Mesenchymal stem cell (in vitro differentiated cells and primary cell): Measurements from ENCODE around the gene TMEM74B.

Source experiments
- DNase-seq: peaks from one replicate; pipeline ENCODE4 v3.0.0-alpha.2; 2013
- H2AFZ ChIP-seq: one replicate; pipeline ENCODE4 v1.6.1; 2013; ENCODE audit warnings: low read depth, mild to moderate bottlenecking, control low read depth, inconsistent platforms, low read length, moderate library complexity
- H2AK5ac ChIP-seq: 2 replicates; pipeline ENCODE4 v1.6.1; 2013; ENCODE audit warnings: low read length, moderate library complexity, mild to moderate bottlenecking, inconsistent platforms; ENCODE audit not compliant: severe bottlenecking
- H2BK120ac ChIP-seq: one replicate; pipeline ENCODE4 v1.6.1; 2013; ENCODE audit warnings: low read depth, mild to moderate bottlenecking, inconsistent platforms, low read length, moderate library complexity
- H2BK12ac ChIP-seq, 2 experiments: one replicate each; pipeline ENCODE4 v1.6.1; 2013; ENCODE audit warnings: inconsistent platforms in 2 of 2, low read length in 2 of 2, mild to moderate bottlenecking in 2 of 2, moderate library complexity in 2 of 2, control low read depth in 1 of 2
- H2BK15ac ChIP-seq: one replicate; pipeline ENCODE4 v1.6.1; 2013; ENCODE audit warnings: mild to moderate bottlenecking, low read depth, inconsistent platforms; ENCODE audit not compliant: poor library complexity, severe bottlenecking
- H2BK5ac ChIP-seq: 2 replicates; pipeline ENCODE4 v1.6.1; 2013; ENCODE audit warnings: low read depth, mild to moderate bottlenecking, low read length, control low read depth, inconsistent platforms; ENCODE audit not compliant: poor library complexity, severe bottlenecking
- H3K14ac ChIP-seq, 2 experiments: one replicate each; pipeline ENCODE4 v1.6.1; 2013; ENCODE audit warnings: inconsistent platforms in 2 of 2, low read length in 2 of 2, control low read depth in 1 of 2, mild to moderate bottlenecking in 1 of 2, moderate library complexity in 1 of 2
- H3K18ac ChIP-seq, 2 experiments: one replicate each; pipeline ENCODE4 v1.6.1; 2013; ENCODE audit warnings: inconsistent platforms in 2 of 2, low read length in 2 of 2, control low read depth in 1 of 2, low read depth in 1 of 2, mild to moderate bottlenecking in 1 of 2
- H3K23ac ChIP-seq, 2 experiments: one replicate each; pipeline ENCODE4 v1.6.1; 2013; ENCODE audit warnings: inconsistent platforms in 2 of 2, low read length in 2 of 2, mild to moderate bottlenecking in 2 of 2, moderate library complexity in 2 of 2, control low read depth in 1 of 2
- H3K27ac ChIP-seq: 2 replicates; pipeline ENCODE4 v1.5.1; 2013; ENCODE audit warnings: mild to moderate bottlenecking, moderate library complexity, low read length, control low read depth, inconsistent platforms; ENCODE audit not compliant: poor library complexity, severe bottlenecking
- H3K27me3 ChIP-seq, 2 experiments: 2 replicates each; pipeline versions ENCODE4 v1.6.1 to v1.7.0; 2013; ENCODE audit warnings: low read length in 2 of 2, mild to moderate bottlenecking in 2 of 2, moderate library complexity in 2 of 2, control low read depth in 1 of 2, inconsistent platforms in 1 of 2; ENCODE audit not compliant: control insufficient read depth in 1 of 2, insufficient read depth in 1 of 2
- H3K36me3 ChIP-seq, 2 experiments: 2 replicates each; pipeline versions ENCODE4 v1.6.1 to v1.7.0; 2013; ENCODE audit warnings: low read length in 2 of 2, control low read depth in 1 of 2, inconsistent platforms in 1 of 2, low read depth in 1 of 2, mild to moderate bottlenecking in 1 of 2; ENCODE audit not compliant: insufficient read depth in 2 of 2, control insufficient read depth in 1 of 2
- H3K4ac ChIP-seq, 2 experiments: one replicate each; pipeline ENCODE4 v1.6.1; 2013; ENCODE audit warnings: inconsistent platforms in 2 of 2, low read length in 2 of 2, mild to moderate bottlenecking in 2 of 2, moderate library complexity in 2 of 2, control low read depth in 1 of 2, low read depth in 1 of 2
- H3K4me1 ChIP-seq: 2 replicates; pipeline ENCODE4 v1.6.1; 2013; ENCODE audit warnings: low read depth, low read length, control low read depth; ENCODE audit not compliant: control insufficient read depth, insufficient read depth
- H3K4me2 ChIP-seq: 2 replicates; pipeline ENCODE4 v1.6.1; 2013; ENCODE audit warnings: low read length, mild to moderate bottlenecking, inconsistent platforms; ENCODE audit not compliant: poor library complexity, severe bottlenecking
- H3K4me3 ChIP-seq, 2 experiments: 2 replicates each; pipeline versions ENCODE4 v1.5.1 to v1.7.0; 2013; ENCODE audit warnings: low read length in 2 of 2, mild to moderate bottlenecking in 2 of 2, control low read depth in 1 of 2, low read depth in 1 of 2; ENCODE audit not compliant: insufficient read depth in 1 of 2
- H3K79me1 ChIP-seq: replicated peaks from 2 replicates; pipeline ENCODE4 v1.6.1; 2013; ENCODE audit warnings: mild to moderate bottlenecking, control low read depth, low read length, inconsistent platforms; ENCODE audit not compliant: poor library complexity, severe bottlenecking
- H3K9ac ChIP-seq: 2 replicates; pipeline ENCODE4 v1.7.0; 2013; ENCODE audit warnings: mild to moderate bottlenecking, low read length, moderate library complexity
- H3K9me3 ChIP-seq: 2 replicates; pipeline ENCODE4 v1.7.0; 2013; ENCODE audit warnings: mild to moderate bottlenecking, low read length; ENCODE audit not compliant: control insufficient read depth
- H4K8ac ChIP-seq: one replicate; pipeline ENCODE4 v1.6.1; 2013; ENCODE audit warnings: inconsistent platforms, mild to moderate bottlenecking, low read length, moderate library complexity
- H4K91ac ChIP-seq: one replicate; pipeline ENCODE4 v1.6.1; 2013; ENCODE audit warnings: mild to moderate bottlenecking, low read length, inconsistent platforms
- WGBS: methylation state at CpG from one replicate; pipeline ENCODE4 v1.1.7; 2013; ENCODE audit warnings: mixed read lengths; 5-methylcytosine and 5-hydroxymethylcytosine counted together

TMEM74B gene

DNA sequence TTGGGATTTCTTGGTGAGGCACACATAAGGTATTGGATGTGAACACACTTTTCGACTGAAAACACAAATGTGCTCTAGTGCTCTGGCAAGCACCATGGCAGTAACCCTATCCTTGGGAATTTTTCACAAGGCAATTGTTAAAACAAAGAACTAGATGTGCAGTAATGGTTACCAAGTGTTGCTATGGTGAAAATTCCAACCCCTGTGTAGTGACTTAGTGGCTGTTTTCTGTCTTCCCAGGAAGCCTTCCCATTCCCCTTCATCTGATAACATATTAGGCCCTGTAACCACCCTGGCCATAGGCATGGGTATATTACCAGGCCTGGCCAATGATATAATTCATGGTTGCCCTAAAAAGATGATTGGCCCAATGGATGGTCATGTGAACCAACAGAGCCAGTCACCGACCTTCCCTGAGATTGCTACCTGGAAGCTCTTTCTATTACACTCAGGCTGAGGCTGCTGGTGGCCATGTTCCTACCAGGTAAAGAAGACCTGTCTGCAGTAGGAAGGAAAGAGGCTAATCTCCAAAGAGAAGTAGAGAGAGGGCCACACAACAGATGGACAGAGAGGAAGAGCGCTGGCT, 22.6 kb upstream of the TMEM74B start:
- 94% methylated on average over 2 of the region's 3 CpGs for WGBS
- peaks cover 49 to 53% of the 10 kb centered on the region in 2 experiments for H3K27me3 ChIP-seq
- H3K9me3 ChIP-seq, result no peaks in the 10 kb centered on the region

DNA sequence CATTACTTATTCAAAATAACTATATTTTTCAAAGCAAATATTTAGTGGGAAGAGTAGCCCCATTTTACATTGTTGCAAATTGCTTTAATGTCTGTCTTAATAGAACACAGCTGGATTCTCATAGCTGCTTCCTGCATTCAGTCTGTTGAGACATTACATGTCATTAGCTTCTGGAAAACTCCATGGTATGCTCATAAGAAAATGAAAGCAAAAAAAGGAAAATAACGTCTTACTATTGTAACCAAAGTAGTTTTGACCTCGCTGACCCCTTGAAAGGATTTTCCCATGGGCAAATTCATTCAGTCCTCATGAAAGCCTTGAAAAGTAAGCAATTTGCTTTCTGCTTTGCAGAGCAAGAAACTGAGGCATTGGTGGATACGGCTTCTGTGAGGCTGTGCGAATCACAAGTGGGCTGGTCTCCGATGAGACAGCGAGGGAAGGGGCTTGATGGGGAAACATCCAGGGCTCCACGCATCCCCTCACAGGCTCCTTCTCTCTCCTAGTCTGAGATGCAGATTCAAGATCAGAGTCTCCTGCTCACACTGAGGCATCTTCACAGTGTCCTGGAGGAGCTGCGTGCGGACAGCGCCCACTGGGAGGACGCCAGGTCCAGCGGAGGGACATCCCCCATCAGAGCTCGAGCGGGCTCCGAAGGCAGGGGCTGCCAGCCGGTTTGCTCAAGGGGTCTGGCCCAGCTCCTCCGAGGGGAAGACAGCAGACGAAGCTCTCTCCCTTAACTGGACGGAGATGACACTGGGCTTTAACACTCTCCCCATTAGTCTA, 21.8 kb upstream of the TMEM74B start:
- DNase-seq, result peak; percentile 43
- Histone ChIP-seq H2AK5ac (no peak overlapping the region), H3K14ac (peak overlapping the region in 1 of 2 experiments; percentile 62), H3K27ac (no peak overlapping the region), H3K79me1 (no peaks in the 10 kb centered on the region), H3K23ac (no peak overlapping the region), H4K8ac (no peak overlapping the region), H3K27me3 (peaks cover 49 to 59% of the 10 kb centered on the region in 2 experiments), H3K18ac (no peak overlapping the region), H2BK15ac (no peak overlapping the region), H3K9ac (no peak overlapping the region), H2BK5ac (no peak overlapping the region), H2AFZ (no peak overlapping the region), H4K91ac (no peak overlapping the region), H3K4me3 (peak overlapping the region in 1 of 2 experiments; percentile 59), H3K36me3 (no peaks in the 10 kb centered on the region), H3K4ac (no peak overlapping the region), H3K4me2 (no peak overlapping the region), H3K4me1 (no peaks in the 10 kb centered on the region), H2BK120ac (no peak overlapping the region), H2BK12ac (peak overlapping the region in 1 of 2 experiments; percentile 30), H3K9me3 (no peaks in the 10 kb centered on the region)
- 92% methylated on average over 16 of the region's 19 CpGs for WGBS

More for the DNA sequence above, 22.6 kb upstream of the TMEM74B start:
- Histone ChIP-seq H4K91ac (no peak overlapping the region), H3K4me3 (no peak overlapping the region), H3K14ac (no peak overlapping the region), H2BK120ac (no peak overlapping the region), H3K27ac (no peak overlapping the region), H2BK15ac (no peak overlapping the region), H2AK5ac (no peak overlapping the region), H2BK12ac (no peak overlapping the region), H3K23ac (no peak overlapping the region), H3K18ac (no peak overlapping the region), H2BK5ac (no peak overlapping the region), H3K79me1 (no peaks in the 10 kb centered on the region), H3K4me2 (no peak overlapping the region), H3K36me3 (no peaks in the 10 kb centered on the region), H3K4me1 (no peaks in the 10 kb centered on the region), H4K8ac (no peak overlapping the region), H3K4ac (no peak overlapping the region), H3K9ac (no peak overlapping the region), H2AFZ (no peak overlapping the region)
- no peak for DNase-seq

DNA sequence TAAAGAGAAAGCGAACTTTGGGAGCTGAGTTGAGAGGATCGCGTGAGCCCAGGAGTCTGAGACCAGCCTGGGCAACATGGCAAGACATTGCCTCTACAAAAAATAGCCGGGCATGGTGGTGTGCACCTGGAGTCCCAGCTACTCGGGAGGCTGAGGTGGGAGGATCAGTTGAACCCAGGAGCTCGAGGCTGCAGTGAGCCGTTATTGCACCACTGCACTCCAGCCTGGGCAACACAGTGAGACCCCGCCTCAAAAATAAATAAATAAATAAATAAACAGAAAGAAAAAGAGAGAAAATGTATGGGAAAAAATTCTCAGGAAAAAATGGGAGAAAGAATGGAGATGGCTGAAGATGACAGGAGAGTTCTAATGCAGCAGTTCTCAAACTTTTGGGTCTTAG, 21.0 kb upstream of the TMEM74B start:
- H3K27me3 ChIP-seq, result peaks cover 49 to 65% of the 10 kb centered on the region in 2 experiments
- H3K4me2 ChIP-seq, result no peak overlapping the region
- no peaks in the 10 kb centered on the region for H3K79me1 ChIP-seq
- H4K8ac ChIP-seq, result no peak overlapping the region
- H2BK12ac ChIP-seq, result no peak overlapping the region
- H3K14ac ChIP-seq, result no peak overlapping the region
- no peaks in the 10 kb centered on the region for H3K4me1 ChIP-seq
- H2BK120ac ChIP-seq, result no peak overlapping the region
- DNase-seq, result no peak
- H3K9me3 ChIP-seq, result no peaks in the 10 kb centered on the region
- H2BK15ac ChIP-seq, result no peak overlapping the region
- H3K18ac ChIP-seq, result no peak overlapping the region
- no peak overlapping the region for H3K4me3 ChIP-seq
- no peak overlapping the region for H2BK5ac ChIP-seq
- H3K27ac ChIP-seq, result no peak overlapping the region
- no peak overlapping the region for H3K4ac ChIP-seq
- no peak overlapping the region for H3K23ac ChIP-seq
- H2AFZ ChIP-seq, result no peak overlapping the region
- no peaks in the 10 kb centered on the region for H3K36me3 ChIP-seq
- H4K91ac ChIP-seq, result no peak overlapping the region
- 99% methylated on average over 4 of the region's 8 CpGs for WGBS
- no peak overlapping the region for H3K9ac ChIP-seq
- no peak overlapping the region for H2AK5ac ChIP-seq

DNA sequence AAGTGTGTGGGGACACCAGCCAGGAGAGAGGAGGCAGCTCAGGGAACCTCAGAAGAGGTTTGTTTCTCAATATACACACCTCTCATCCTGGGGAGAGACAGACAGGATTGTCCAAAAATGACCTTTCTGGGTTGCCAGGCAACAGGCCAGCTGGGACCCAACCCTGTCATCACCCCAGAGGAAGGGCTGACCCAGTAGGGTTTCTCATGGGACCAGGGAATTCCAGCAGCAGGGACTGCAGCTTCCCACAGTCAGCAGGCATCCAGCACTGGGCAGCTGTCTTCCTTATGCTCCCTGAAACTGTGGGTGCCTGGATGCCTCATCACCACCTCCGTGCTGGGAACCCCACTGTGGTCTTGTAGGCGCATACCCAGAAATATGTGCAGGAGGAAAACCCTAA, 19.8 kb upstream of the TMEM74B start:
- Histone ChIP-seq H3K27me3 (peaks cover 49 to 68% of the 10 kb centered on the region in 2 experiments), H4K8ac (no peak overlapping the region), H3K79me1 (no peaks in the 10 kb centered on the region), H3K4me2 (no peak overlapping the region), H2AFZ (no peak overlapping the region), H2BK12ac (no peak overlapping the region), H3K14ac (peak overlapping the region in 1 of 2 experiments; percentile 49), H2BK5ac (no peak overlapping the region), H3K4me3 (no peak overlapping the region), H3K4me1 (no peaks in the 10 kb centered on the region), H2AK5ac (no peak overlapping the region), H3K36me3 (no peaks in the 10 kb centered on the region), H2BK15ac (no peak overlapping the region), H3K9ac (no peak overlapping the region), H2BK120ac (no peak overlapping the region), H3K9me3 (no peaks in the 10 kb centered on the region), H4K91ac (no peak overlapping the region), H3K27ac (no peak overlapping the region), H3K23ac (no peak overlapping the region), H3K18ac (no peak overlapping the region), H3K4ac (no peak overlapping the region)
- 96% methylated on average over 2 of the region's 2 CpGs for WGBS
- DNase-seq, result no peak
